Endothelial cell of umbilical vein (primary cell): ENCODE results near the gene EIF4E3. TPM values are rescaled to one million over a fixed set of nuclear protein-coding genes. Genes with fewer than 3 reads are reported as not detected.

ENCODE experiments used
- BruUV-seq: library from RNA; stranded (reverse); fragments of 400-500 nt; replicated peaks from 2 replicates; lab custom pipeline; 2021; lab: Mats Ljungman, UMichigan
- CTCF ChIA-PET: fragments of 300-600, 350-600 bp; sonication (Branson Sonifier 250); formaldehyde crosslinking; loops from one replicate; lab custom pipeline; 2021; ENCODE audit warnings: antibody characterized with exemption, inconsistent platforms; lab: Charles Lee
- POLR2A ChIA-PET: fragments of 300-600, 350-600 bp; sonication (Branson Sonifier 250); formaldehyde crosslinking; loops from one replicate; lab custom pipeline; 2021; ENCODE audit warnings: antibody characterized with exemption, inconsistent platforms; lab: Charles Lee
- DNase-seq: peaks from one replicate; pipeline ENCODE4 v3.0.0-alpha.2; 2011; ENCODE audit warnings: low read depth, low spot score
- FAIRE-seq: peaks from 2 replicates; lab custom pipeline; 2011; peaks lifted over from hg19 to GRCh38; lab: Jason Lieb, UNC
- H2AFZ ChIP-seq: 2 replicates; pipeline ENCODE4 v1.6.0; 2012; ENCODE audit warnings: low read depth, low read length, control low read depth, inconsistent platforms
- H3K27ac ChIP-seq: 2 replicates; pipeline ENCODE4 v1.5.1; 2011; ENCODE audit warnings: low read depth, mild to moderate bottlenecking, control low read depth, low read length, moderate library complexity; ENCODE audit not compliant: insufficient read depth
- H3K27me3 ChIP-seq, 2 experiments: 2 replicates each; pipeline versions ENCODE4 v1.6.0 to v1.6.1; 2011; ENCODE audit warnings: low read length in 2 of 2, mixed read lengths in 1 of 2; ENCODE audit not compliant: control insufficient read depth in 2 of 2, insufficient read depth in 2 of 2
- H3K36me3 ChIP-seq, 2 experiments: 2 replicates in 1 of 2; 3 replicates in 1 of 2; pipeline ENCODE4 v1.5.1; 2011; ENCODE audit warnings: low read length in 2 of 2, mild to moderate bottlenecking in 1 of 2, moderate library complexity in 1 of 2; ENCODE audit not compliant: control insufficient read depth in 2 of 2, insufficient read depth in 2 of 2; ENCODE audit errors: extremely low read depth in 1 of 2
- H3K4me1 ChIP-seq: 3 replicates; pipeline ENCODE4 v1.5.1; 2011; ENCODE audit warnings: mild to moderate bottlenecking, low read length; ENCODE audit not compliant: control insufficient read depth, insufficient read depth; ENCODE audit errors: extremely low read depth
- H3K4me2 ChIP-seq: 2 replicates; pipeline ENCODE4 v1.6.1; 2011; ENCODE audit warnings: low read length, control low read depth, mixed read lengths; ENCODE audit not compliant: insufficient read depth
- H3K4me3 ChIP-seq, 3 experiments: fragments of 200-600 bp in 1 of 3; sonication (generic), shearing (Covaris generic) in 1 of 3; replicated peaks in 1 of 3; 2 replicates each; pipeline ENCODE4 v1.5.1; 2011 to 2016; ENCODE audit warnings: control low read depth in 3 of 3, low read length in 3 of 3, mild to moderate bottlenecking in 2 of 3, inconsistent platforms in 1 of 3, low read depth in 1 of 3, moderate library complexity in 1 of 3; ENCODE audit not compliant: insufficient read depth in 1 of 3
- H3K79me2 ChIP-seq: 2 replicates; pipeline ENCODE4 v1.6.0; 2012; ENCODE audit warnings: low read length, inconsistent platforms; ENCODE audit not compliant: control insufficient read depth, insufficient read depth
- H3K9ac ChIP-seq: replicated peaks from 2 replicates; pipeline ENCODE3; 2011; ENCODE audit warnings: low read length, control low read depth; ENCODE audit not compliant: insufficient read depth; ENCODE audit errors: extremely low read depth
- H3K9me1 ChIP-seq: replicated peaks from 3 replicates; pipeline ENCODE4 v1.6.0; 2011; ENCODE audit warnings: mild to moderate bottlenecking, low read length; ENCODE audit not compliant: control insufficient read depth, insufficient read depth; ENCODE audit errors: extremely low read depth
- H3K9me3 ChIP-seq: replicated peaks from 2 replicates; pipeline ENCODE4 v1.5.1; 2012; ENCODE audit warnings: low read length, inconsistent platforms; ENCODE audit not compliant: control insufficient read depth, insufficient read depth
- H4K20me1 ChIP-seq: replicated peaks from 2 replicates; pipeline ENCODE3; 2011; ENCODE audit warnings: mild to moderate bottlenecking, low read length; ENCODE audit not compliant: control insufficient read depth, insufficient read depth; ENCODE audit errors: extremely low read depth
- CTCF ChIP-seq, 2 donors: IDR thresholded peaks; 1 replicate in 1 of 2; 2 replicates in 1 of 2; pipeline ENCODE4 v1.5.1; 2011; ENCODE audit warnings: low read length in 2 of 2, mild to moderate bottlenecking in 2 of 2, moderate library complexity in 2 of 2, control low read depth in 1 of 2, inconsistent platforms in 1 of 2, low read depth in 1 of 2; ENCODE audit not compliant: insufficient read depth in 1 of 2; ENCODE audit errors: extremely low read depth in 1 of 2
- EZH2 ChIP-seq: IDR thresholded peaks from 2 replicates; pipeline ENCODE4 v1.6.1; 2012; ENCODE audit warnings: borderline replicate concordance, low read depth, mild to moderate bottlenecking, moderate library complexity, low read length, inconsistent platforms; ENCODE audit not compliant: severe bottlenecking
- FOS ChIP-seq: IDR thresholded peaks from 2 replicates; pipeline ENCODE4 v1.6.1; 2011; ENCODE audit warnings: mild to moderate bottlenecking, low read length, moderate library complexity, borderline replicate concordance; ENCODE audit not compliant: insufficient read depth
- GATA2 ChIP-seq: IDR thresholded peaks from 2 replicates; pipeline ENCODE4 v1.7.0; 2011; ENCODE audit warnings: low read depth, mild to moderate bottlenecking, moderate library complexity, mixed read lengths, low read length; ENCODE audit not compliant: insufficient read length, insufficient read depth
- JUN ChIP-seq: IDR thresholded peaks from 2 replicates; pipeline ENCODE4 v1.6.1; 2011; ENCODE audit warnings: borderline replicate concordance, low read depth; ENCODE audit not compliant: insufficient read length, insufficient read depth
- MAX ChIP-seq: IDR thresholded peaks from 2 replicates; pipeline ENCODE4 v1.6.1; 2011; ENCODE audit not compliant: insufficient read depth, insufficient read length
- MYC ChIP-seq: IDR thresholded peaks from one replicate; pipeline ENCODE4 v1.6.1; 2011; ENCODE audit warnings: mild to moderate bottlenecking, low read depth, low read length
- POLR2A ChIP-seq: IDR thresholded peaks from 2 replicates; pipeline ENCODE4 v1.6.1; 2012; ENCODE audit warnings: low read depth, mild to moderate bottlenecking, control low read depth, low read length
- POLR2AphosphoS5 ChIP-seq: IDR thresholded peaks from 2 replicates; pipeline ENCODE4 v1.6.1; 2012; ENCODE audit warnings: low read depth, mild to moderate bottlenecking, control low read depth, low read length, moderate library complexity; ENCODE audit not compliant: insufficient read depth
- dilution Hi-C: fragments of 300-500 bp; cut with MboI; formaldehyde crosslinking; loops from one replicate; pipeline ENCODE4 v1.15.0; 2019; ENCODE audit warnings: low sequenced_read_pairs; ENCODE audit not compliant: extremely low pct_ligation_motif_present
- intact Hi-C: fragments of 100-400 bp; cut with micrococcal nuclease; formaldehyde crosslinking; loops from one replicate; pipeline ENCODE4 v1.10.0; 2022
- polyA plus RNA-seq, 4 experiments: library from polyadenylated mRNA; depleted of rRNA in 3 of 4; stranded (reverse) in 3 of 4; unstranded in 1 of 4; fragments of >200 nt; gene quantifications; 2 replicates each; pipeline versions ENCODE4 v1.2.1 to v1.2.3, GENCODE V29; 2011 to 2012; ENCODE audit warnings: missing spikeins in 1 of 4
- total RNA-seq: library from RNA; stranded (reverse); gene quantifications from 2 replicates; pipeline ENCODE4 v1.2.3, GENCODE V29; 2021

The EIF4E3 gene
- total and polyA plus RNA-seq, 2 donors (not counting 3 experiments of a cell fraction or from before 2014, with no cell fraction given), result 1.3 to 4.9 TPM

- Histone ChIP-seq H2AFZ (no peak overlapping the region), H3K79me2 (no peaks in the 10 kb centered on the region), H3K4me1 (peaks cover 18% of the 10 kb centered on the region), H3K27me3 (no peaks in the 10 kb centered on the region), H3K36me3 (no peaks in the 10 kb centered on the region), H3K4me2 (no peak overlapping the region), H3K9ac (no peak overlapping the region), H4K20me1 (no peaks in the 10 kb centered on the region), H3K27ac (no peak overlapping the region), H3K9me3 (no peaks in the 10 kb centered on the region), H3K9me1 (no peaks in the 10 kb centered on the region), H3K4me3 (no peak overlapping the region)
- TF ChIP-seq GATA2 (no peak), CTCF (IDR thresholded peaks at IDR 0.05; ENCODE audit: extremely low read depth in 1 of 2, insufficient read depth in 1 of 2, low read depth in 1 of 2, low read length in 2 of 2) (no peak), EZH2 (no peak), POLR2A (no peak), MAX (no peak), MYC (no peak), FOS (no peak), JUN (no peak), POLR2AphosphoS5 (no peak)
- no peak for DNase-seq
- FAIRE-seq, result no peak
- POLR2A ChIA-PET, result no interaction called here
- CTCF ChIA-PET, result interaction anchor here (4.5 to 5.2 kb wide), 2 partner anchors 25 to 1105 kb away, joined by 28 to 77 read pairs; no protein-coding TSS in a partner anchor
- intact Hi-C loops (no loop called here), dilution Hi-C loops (no loop called here)
- BruUV-seq, result no TSS peak
Observed at GRCh38 chr3:71655061-71655460, 70.1 kb downstream of the EIF4E3 start.
